CD1c-positive myeloid dendritic cell (primary cell): ENCODE data around the gene GFY.

ENCODE experiments used
- DNase-seq: peaks from one replicate; pipeline ENCODE4 v3.0.0-alpha.2; 2016; ENCODE audit errors: extremely low spot score

GFY gene

DNA sequence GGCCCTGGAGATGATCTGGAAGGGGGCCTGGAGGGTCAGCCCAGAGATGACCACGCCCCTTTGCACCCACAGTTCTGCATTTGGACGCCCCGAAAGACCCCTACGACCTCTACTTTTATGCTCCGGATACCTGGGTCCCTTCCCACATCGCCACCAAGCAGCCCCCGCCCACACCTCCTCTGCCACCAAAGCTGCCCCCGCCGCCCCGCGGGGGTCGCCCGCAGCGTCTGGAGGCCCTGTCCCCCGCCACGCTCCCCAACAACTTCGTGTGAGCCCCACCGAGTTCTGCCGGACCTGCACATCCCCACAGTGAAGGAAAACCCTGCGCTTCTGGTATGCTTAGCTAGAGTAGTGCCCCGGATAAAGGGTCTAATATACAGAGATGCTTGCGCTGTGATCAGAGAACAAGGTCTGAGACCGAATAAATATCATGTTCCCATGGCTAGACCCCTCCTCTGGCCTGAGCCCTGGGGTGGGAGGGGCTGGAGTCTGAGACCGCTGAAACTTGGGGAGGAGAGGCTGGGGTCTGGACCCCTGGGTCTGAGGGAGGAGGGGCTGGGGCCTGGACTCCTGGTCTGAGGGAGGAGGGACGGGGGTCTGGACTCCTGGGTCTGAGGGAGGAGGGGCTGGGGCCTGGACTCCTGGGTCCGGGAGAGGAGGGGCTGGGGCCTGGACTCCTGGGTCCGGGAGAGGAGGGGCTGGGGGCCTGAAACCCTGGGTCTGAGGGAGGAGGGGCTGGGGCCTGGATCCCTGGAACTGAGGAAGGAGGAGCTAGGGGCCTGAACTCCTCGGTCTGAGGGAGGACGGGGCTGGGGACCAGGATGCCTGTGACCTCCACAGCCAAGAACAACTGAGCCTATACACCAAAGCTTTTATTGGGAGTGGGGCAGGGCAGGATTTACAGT is 3.6 kb downstream of the GFY start:
- DNase-seq, result no peak

DNA sequence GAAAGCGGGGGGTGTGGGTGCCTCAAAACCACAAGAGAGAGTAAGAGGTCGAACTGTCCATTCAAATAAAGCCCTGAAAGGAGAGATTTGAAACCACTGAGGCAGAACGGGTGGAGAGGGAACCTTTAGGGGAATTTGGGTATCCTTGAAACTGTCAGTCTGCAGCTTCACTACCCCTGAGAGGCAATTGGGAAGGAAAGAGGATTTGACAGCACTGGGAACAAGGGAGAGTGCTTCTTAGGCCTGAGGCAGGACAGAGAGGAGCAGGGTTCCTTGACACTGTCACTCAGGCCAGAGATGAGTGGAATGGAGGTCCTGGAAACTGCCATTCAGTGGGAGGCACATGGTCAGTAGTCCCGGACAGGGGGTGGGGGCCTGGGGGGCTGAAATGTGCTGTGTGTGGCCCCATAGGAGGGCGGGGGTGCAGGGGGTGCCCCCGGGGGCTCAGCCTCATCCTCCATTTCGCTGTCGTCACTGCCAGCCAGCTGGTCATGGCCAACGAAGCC is 5.0 kb downstream of the GFY start:
- no peak for DNase-seq

DNA sequence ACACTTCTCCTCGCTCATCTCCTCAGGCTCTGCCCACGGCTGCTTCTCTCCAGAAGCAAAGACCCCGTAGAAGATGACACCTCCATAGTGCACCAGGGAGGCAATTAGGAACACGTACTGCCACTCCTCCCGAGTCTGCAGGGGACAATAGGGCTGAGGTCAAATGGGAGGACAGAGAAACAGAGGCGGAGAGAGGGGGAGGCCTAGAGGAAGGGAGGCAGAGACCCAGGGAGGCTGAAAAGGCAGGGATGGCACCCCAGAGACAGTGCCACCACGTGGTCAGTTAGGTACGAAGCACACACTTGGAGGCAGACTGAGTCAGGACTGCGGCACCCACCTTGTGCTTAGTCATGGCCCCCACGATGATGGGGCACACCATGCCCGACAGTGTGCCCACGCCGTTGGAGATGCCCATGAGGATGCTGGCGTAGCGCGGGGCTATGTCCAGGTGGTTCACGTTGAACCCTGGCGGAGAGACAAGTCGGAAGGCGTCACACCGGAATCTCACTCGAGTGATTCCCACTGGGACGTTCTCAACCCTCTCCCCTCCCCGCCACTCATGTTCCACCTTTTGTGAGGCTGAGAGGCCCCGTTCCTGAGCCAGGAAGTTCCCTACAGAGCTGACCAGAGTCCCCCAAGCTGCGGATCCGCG is 5.6 kb downstream of the GFY start:
- DNase-seq, result no peak

DNA sequence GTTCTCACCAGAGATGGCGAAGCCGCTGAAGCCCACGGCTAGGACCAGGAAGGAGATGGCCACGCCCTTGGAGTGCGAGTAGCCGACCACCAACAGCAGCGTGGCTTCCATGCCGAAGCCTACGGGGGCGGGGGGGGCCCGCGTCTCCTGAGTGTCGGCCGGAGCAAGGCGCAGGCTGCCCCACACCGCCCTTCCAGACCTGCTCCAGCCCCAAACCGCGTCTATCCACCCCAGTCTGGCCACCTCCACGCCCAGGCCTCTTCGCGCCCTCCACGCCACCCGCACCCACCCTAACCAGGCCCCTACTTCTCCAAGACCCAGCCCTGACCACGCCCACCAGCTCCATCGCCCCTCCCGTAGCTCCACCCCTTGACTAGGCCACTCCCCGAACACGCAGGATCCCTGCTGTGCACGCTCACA is 6.2 kb downstream of the GFY start:
- no peak for DNase-seq

DNA sequence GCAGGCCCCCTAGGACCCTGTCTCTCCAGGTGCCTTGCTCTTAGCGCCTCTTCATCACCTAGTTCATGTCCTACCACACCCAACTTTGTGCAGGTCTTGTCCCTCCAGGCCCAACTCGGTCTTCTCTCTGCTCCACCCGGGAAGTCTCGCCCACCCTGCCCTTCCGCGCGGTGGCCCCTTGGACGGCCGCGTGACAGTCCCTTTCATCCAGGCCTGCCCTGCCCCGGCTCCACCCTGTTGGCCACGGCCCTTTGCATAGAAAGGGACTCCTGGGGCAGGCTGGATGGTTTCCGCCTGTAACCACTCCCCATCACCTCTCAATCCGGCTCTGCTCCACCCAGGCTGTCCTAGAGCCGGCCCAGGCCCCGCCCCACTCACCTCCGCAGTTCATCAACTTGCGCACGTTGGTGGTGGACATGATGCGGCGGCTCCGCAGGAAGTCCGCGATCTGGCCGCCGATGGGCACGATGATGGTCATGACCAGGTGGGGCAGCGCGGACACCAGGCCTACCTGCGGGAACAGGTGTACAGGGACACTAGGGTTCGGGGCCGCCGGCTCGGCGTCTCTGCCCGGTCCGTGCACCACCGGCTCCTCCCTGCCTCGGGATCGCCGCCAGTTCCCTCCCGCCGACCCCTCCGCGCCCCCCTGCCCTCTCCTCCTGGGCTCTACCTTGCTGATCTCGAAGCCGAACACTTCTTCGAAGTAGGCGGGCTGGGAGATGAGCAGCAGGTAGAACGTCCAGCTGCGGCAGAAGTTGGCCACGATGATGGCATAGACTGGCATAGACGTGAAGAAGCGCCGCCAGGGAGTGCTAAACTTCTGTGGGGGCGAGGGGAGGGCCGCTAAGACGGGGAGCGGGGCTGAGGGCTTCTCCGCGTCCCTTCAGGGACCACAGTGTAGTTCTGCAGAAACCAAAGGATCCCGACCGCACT is 7.2 kb downstream of the GFY start:
- DNase-seq, result no peak

DNA sequence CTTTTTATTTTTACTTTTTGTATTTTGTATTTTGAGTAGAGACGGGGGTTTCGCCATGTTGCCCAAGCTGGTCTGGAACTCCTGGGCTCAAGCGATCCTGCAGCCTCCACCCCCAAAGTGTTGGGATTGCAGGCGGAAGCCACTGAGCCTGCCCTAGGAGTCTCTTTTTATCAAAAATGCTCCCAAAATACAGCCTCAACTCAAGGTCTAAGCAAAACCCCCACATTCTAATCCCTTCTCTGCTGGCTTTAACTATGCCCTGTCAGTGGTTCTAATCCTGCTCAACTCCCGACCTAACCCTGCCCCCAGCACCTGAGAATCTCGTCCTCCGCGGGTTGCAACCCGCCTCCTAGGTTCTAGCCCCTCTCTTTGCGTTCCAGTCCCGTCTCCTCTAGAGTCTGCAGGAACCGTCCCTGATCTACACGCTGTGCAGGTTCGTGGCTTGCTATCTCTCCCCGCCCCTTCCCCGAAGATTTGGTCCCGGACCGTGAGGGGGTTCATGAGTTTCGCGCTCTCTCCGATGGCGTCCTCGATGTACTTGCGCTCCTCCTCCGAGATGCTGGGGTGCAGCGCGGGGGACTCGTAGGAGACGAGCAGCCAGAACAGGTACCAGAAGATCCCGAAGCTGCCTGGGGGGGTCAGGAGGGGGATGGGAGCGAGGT is 8.2 kb downstream of the GFY start:
- DNase-seq, result no peak

DNA sequence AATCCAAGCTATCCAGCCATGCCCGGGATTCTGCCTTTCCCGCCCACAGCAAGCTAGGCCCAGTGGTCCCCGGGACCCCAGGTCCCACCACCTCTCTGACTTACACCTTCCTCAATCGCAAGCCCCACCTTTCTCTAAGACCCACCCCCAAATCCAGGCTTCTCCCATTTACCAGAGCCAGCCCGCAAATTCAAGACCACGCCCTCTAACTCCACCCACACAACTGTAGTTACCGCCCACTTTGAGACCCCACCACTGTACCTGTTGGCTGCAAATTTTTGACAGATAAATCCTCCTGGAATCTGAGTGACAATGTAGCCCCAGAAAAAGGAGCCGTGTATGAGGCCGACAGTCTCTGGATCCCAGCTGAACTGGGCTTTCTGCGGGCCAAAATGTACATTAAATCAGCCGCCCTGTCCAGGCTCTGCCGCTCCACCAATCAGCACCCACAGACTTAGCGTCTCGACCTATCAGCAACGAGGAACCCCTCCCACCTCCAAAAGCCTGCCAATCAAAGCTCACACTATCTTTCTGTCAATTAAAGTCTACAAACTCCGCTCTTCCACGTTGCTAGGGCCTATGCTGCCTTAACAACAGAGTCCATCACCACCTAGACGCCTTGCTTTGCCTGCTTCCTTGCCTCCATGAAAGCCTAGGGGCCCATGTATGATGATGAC is 9.9 kb downstream of the GFY start:
- no peak for DNase-seq

DNA sequence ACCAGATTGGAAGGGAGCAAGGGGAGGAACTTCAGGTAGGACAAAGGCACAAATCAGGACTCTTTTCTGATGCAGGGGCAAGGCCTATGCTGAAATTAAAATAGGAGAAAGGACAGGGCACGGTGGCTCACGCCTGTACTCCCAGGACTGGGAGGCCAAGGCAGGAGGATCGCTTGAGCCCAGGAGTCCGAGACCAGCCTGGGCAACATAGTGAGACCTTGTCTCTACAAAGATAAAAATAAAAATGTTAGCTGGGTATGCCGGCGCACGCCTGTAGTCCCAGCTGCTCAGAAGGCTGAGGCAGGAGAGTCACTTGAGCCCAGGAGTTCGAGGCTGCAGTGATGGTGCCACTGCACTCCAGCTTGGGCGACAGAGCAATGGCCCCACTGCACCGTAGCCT is 10.5 kb downstream of the GFY start:
- no peak for DNase-seq

DNA sequence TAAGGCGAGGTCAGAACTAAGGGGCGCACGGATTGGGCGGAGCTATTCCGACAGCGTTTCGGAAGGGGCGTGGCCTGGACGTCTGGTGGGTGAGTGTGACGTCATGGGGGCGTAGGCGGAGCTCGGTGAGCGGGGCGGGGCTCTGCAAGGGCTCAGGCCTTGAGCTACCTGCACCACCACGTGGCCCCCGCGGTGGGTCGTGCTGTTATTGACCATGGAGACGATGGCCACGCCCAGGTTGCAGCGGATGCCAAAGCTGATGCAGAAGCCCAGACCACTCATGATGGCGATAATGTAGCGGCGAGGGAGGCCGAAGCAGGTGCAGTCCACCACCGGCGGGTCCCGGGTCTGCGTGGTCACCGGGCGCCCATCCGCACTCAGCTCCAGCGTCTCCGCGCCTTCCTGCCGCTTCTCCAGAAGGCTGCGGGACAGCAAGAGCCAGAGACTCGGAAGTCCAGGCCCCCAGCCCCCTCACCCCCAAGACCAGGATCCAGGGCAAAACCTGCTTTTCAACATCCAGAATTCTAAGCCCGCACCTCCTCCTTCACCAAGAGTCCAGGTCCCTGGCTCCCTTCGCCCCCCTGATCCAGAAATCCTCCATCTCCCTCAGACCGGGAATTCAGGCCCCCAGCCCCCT is 11.3 kb downstream of the GFY start:
- peak; percentile 49 for DNase-seq

DNA sequence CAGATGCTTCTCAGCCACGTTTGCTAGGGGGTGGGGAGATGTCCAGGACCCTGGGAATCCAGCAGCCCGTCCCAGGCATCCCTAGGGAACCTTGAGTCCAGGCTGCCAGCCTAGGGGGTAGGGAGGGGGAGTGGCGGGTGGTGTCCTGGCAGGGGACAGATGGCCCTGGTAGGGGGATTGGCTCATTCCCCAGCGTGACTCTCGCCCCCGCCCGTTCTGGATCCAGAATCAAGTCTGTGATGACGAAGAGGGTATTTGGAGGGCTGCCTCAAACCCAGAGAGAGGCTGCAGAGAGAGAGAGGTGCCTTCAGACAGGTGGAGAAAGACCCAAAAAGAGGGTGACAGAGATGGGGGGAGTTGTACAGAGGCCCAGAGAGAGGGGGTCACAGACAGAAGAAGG is 12.0 kb downstream of the GFY start:
- DNase-seq, result no peak

DNA sequence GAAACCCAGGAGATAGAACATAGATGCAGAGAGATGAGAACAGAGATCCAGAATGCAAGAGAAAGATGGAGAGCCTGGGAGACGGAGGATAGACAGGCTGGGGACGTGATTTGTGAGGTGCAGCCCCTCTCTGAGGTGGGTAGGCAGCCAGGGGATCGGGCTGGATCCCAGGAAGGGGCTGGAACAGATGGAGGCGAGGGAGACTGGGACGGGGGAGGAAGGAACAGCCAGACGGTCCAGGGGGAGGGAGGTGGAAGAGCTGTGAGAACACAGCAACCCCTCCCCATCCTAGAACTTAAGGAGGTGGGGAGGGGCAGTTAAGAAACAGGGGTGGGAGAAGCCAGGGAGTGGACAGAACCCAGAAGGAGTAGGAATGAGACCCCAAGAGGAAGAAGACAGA is 13.1 kb downstream of the GFY start:
- no peak for DNase-seq

DNA sequence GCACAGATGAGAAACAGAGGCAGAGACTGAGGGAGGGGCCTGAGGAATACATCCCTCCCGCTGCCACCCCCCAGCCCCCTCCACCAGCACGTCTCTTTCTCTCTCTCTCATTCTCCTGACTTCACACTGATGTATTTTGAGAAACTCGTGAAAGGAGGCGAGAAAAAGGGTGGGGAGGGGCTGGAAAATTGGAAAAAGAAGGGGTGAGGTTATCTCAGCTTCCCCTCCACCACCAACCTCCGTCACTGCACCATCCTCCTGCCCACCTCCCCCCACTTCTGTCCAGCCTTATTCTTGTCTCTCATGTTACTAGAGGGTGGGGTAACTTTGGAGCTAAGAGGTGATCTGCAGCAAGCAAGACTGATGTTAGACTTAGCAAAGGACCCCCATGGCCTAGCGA is 14.6 kb downstream of the GFY start:
- no peak for DNase-seq

DNA sequence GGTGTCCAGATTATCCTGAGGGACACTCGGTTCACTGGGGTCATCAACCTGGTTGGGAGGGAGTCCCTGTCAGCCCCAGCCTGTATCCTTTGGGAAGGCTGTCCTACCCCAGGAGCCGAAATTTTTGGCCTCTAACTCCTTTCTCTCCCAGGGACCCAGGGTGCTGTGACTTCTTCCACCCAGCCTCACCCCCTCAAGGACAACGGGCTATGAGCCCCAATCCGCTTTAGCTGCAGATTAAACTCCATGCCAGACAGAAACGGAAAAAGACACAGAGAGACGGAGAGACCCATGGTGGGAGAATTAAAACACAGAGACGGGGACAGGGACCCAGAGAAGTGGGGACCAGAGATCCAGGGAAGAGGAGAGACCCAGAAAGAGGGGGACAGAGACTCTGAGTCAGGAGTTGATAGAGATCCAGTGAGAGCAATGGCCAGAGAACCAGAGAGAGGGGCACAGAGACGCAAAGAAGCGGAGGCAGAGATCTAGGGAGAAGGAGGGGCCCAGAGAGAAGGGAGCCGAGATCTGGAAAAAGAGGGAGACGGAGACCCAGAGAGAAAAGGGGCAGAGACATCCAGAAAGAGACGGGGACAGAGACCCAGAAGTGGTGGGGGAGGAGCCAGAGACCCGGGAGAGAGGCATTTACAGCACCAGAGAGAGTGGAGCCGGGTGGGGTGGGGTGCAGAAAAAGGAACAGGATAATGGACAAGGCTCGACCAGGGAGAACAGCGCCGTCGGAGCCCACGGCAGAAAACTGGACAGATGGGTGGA is 15.4 kb downstream of the GFY start:
- no peak for DNase-seq

DNA sequence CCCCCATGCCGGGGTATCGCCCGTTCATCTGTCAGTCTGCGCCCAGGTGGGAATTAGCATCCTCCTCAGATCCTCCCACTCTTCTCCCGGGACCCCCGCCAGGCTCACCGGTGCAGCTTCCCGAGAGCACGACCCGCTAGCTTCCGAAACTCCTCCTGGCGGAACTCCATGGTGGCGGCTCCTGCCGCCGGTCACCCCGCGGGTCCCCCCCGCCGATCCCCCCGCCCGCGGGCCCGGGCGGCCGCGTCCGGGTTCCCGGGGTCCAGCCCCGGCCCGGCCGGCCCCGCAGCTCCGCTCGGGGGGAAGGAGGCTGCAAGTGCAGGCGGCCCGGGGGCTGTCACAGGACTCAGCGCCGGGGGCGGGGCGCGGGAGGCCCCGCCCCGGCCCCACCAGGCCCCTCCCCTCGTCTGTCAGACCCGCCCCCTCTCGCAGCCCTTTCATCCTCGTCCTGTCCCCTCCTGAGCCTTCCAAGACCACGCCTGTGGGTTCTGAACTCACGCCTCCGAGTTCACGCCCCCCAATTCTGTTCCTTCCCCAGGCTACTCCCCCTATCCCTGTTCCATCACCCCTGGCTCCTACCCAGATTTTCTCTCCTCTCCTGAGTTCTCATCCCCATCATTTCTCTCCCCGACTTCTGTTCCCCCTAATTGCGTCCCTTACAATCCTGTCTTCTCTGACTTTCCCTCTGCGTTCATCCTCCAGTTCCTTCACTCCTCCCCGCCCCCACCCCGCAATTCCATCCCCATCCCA is 16.2 kb downstream of the GFY start, which contains the start of gene SLC17A7:
TSS of gene SLC17A7 (minus strand) at position 318 of the 750 bp plus-strand sequence. CDS start at position 170, 148 bp downstream.
- DNase-seq, result peak; percentile 39

DNA sequence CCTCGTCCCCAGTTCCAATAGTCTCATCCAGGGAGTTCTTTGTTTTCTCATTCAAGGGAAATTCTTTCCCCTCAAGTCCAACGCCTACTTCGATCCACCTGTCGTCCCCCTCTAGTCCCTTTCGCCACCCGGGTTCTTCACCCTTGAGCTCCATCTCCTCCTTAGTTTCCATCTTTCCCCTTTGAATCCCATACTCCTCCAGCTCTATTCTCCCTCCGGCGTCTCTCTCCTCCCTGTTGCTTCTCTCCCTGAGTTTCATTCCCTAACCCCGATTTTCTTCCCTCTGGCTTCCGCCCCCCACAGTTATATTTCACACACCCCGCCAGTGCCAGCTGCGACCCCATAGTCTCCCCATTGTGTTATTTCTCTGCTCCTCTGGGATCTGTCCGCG is 16.8 kb downstream of the GFY start:
- no peak for DNase-seq

DNA sequence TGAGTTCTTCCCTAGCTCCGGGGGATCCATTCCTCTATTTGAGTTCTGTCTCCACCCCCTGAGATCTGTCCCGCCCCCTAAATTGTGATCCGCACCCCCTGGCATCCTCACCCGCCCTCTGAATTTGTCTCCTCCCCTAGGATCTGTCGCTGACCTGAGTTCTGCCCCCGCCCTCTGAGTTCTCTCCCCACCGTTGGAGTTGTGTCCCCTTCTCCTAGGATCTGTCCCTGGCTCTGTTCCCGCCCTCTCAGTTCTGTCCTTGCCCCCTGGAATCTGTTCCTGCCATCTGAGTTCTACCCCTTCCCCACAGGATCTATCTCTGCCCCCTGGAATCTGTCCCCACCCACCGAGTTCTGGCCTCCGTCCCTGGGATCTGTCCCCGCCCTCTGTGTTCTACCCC is 17.2 kb downstream of the GFY start:
- no peak for DNase-seq

DNA sequence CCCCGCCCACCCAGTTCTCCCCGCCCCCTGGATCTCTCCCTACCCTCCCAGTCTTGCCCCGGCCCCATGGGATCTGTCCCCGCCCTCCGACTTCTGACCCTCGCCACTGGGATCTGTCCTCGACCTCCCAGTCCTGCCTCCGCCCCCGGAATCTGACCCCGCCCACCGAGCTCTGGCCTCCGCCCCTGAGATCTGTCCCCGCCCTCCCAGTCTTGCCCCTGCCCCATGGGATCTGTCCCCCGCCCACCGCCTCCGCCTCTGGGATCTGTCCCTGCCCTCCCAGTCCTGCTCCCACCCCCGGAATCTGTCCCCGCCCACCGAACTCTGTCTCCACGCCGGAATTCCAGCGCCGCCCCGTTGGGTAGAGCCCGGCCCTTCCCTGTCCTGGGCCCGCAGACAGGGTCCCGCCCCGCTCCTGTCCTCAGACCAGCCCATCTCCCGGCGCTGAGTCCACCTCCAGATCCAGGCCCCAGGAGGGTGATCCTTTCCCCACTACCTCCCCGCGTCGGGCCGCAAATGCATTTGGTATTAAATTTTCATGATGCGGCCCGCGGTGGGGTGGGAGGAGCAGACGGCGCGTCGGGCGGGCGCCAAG is 17.7 kb downstream of the GFY start:
- peak; percentile 76 for DNase-seq

DNA sequence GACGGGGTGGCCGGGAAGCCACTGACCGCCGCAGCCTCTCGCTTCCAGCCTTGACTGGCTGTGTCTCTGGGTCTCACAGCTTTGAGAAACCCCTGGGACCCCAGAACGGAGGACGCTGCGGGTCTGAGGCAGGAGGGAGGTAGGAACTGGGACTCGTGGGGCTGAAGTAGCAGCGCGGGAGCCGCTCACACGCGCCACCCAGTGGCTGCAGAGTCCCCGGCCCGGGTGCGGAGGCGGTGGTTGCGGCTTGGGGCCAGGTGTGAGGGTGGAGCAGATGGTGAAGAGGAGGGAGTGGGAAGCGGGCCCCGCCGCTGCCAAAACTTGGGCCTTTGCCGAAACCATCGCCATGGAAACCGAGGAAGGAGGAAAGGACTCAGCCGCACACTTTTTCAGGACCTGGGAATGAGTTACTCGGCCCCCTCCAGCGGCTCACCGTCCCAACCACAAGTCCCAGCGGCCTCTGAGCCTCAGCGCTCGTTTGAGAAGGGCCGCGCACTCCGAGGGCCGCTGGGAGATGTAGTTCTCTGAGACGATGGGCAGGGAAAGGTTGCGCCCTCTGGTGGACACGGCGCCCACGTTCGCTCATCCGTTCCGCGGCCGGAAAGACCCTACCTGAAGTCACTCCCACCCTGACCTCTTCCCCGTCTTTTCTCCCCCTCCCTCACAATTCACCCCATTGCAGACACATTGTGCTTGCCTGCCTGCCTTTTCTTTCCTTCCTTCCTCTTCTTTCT is 18.3 kb downstream of the GFY start:
- DNase-seq, result peak; percentile 95
